H1 (cell line): ENCODE results near the gene CDC42EP3. TPM values are rescaled to one million over a fixed set of nuclear protein-coding genes. Genes with fewer than 3 reads are reported as not detected.

Experiments
- CTCF ChIA-PET: fragments of 300-600 bp; sonication (Branson Sonifier 250); formaldehyde crosslinking; loops from one replicate; lab custom pipeline; 2021; ENCODE audit not compliant: partially characterized antibody; lab: Charles Lee
- POLR2A ChIA-PET: fragments of 300-600 bp; sonication (Branson Sonifier 250); formaldehyde crosslinking; loops from one replicate; lab custom pipeline; 2021; ENCODE audit warnings: inconsistent platforms; ENCODE audit not compliant: partially characterized antibody; lab: Charles Lee
- DNase-seq, 2 experiments: peaks; one replicate each; pipeline versions ENCODE4 v3.0.0 to v3.0.0-alpha.2; 2010 to 2022; ENCODE audit warnings: low spot score in 2 of 2, low read depth in 1 of 2, mixed read lengths in 1 of 2
- FAIRE-seq: peaks from 2 replicates; lab custom pipeline; 2011; peaks lifted over from hg19 to GRCh38; lab: Jason Lieb, UNC
- H2AFZ ChIP-seq: 2 replicates; pipeline ENCODE4 v1.8.1; 2012; ENCODE audit warnings: low read length, inconsistent platforms
- H2AK5ac ChIP-seq: 2 replicates; pipeline ENCODE4 v1.6.1; 2013; ENCODE audit warnings: low read depth, low read length
- H2BK120ac ChIP-seq: replicated peaks from 2 replicates; pipeline ENCODE3; 2013; ENCODE audit warnings: low read depth, low read length, inconsistent platforms
- H2BK12ac ChIP-seq: 2 replicates; pipeline ENCODE4 v1.6.1; 2013; ENCODE audit warnings: low read depth, low read length
- H2BK15ac ChIP-seq: 2 replicates; pipeline ENCODE4 v1.6.1; 2013; ENCODE audit warnings: low read length
- H2BK20ac ChIP-seq: 2 replicates; pipeline ENCODE4 v1.6.1; 2013; ENCODE audit warnings: low read length
- H2BK5ac ChIP-seq: 2 replicates; pipeline ENCODE4 v1.6.1; 2013; ENCODE audit warnings: low read depth, low read length
- H3K14ac ChIP-seq: 2 replicates; pipeline ENCODE4 v1.6.1; 2013; ENCODE audit warnings: inconsistent platforms; ENCODE audit not compliant: insufficient read length
- H3K18ac ChIP-seq: 2 replicates; pipeline ENCODE4 v1.6.1; 2013; ENCODE audit warnings: low read length; ENCODE audit errors: extremely low read depth
- H3K23ac ChIP-seq: 2 replicates; pipeline ENCODE4 v1.6.1; 2013; ENCODE audit warnings: inconsistent platforms; ENCODE audit not compliant: insufficient read length
- H3K23me2 ChIP-seq: 2 replicates; pipeline ENCODE4 v1.6.1; 2013; ENCODE audit warnings: low read depth, low read length
- H3K27ac ChIP-seq: 2 replicates; pipeline ENCODE4 v1.6.1; 2011; ENCODE audit warnings: low read depth, low read length, inconsistent platforms
- H3K27me3 ChIP-seq, 4 experiments: replicated peaks in 1 of 4; 1 replicate in 1 of 4; 2 replicates in 3 of 4; pipeline versions ENCODE4 v1.6.1 to v1.8.1; 2011 to 2013; ENCODE audit warnings: low read length in 3 of 4, mild to moderate bottlenecking in 3 of 4, inconsistent platforms in 2 of 4, mixed read lengths in 2 of 4, moderate library complexity in 1 of 4; ENCODE audit not compliant: control insufficient read depth in 3 of 4, insufficient read depth in 3 of 4; ENCODE audit errors: extremely low read depth in 1 of 4
- H3K36me3 ChIP-seq, 4 experiments: 2 replicates each; pipeline versions ENCODE4 v1.6.1 to v1.8.1; 2011 to 2013; ENCODE audit warnings: mild to moderate bottlenecking in 4 of 4, low read length in 3 of 4, moderate library complexity in 2 of 4, control low read depth in 1 of 4, inconsistent platforms in 1 of 4; ENCODE audit not compliant: insufficient read depth in 4 of 4, control insufficient read depth in 2 of 4
- H3K4ac ChIP-seq: replicated peaks from 2 replicates; pipeline ENCODE3; 2013; ENCODE audit warnings: low read length, low read depth, mixed read lengths, inconsistent platforms; ENCODE audit not compliant: insufficient read length
- H3K4me1 ChIP-seq, 4 experiments: replicated peaks in 1 of 4; 1 replicate in 1 of 4; 2 replicates in 3 of 4; pipeline versions ENCODE4 v1.6.1 to v1.8.1; 2011 to 2013; ENCODE audit warnings: low read length in 3 of 4, inconsistent platforms in 2 of 4, mixed read lengths in 1 of 4; ENCODE audit not compliant: insufficient read depth in 4 of 4, control insufficient read depth in 3 of 4
- H3K4me2 ChIP-seq, 2 experiments: 2 replicates each; pipeline versions ENCODE4 v1.6.1 to v1.8.1; 2011 to 2013; ENCODE audit warnings: low read depth in 2 of 2, low read length in 2 of 2, control low read depth in 1 of 2, inconsistent platforms in 1 of 2, mild to moderate bottlenecking in 1 of 2; ENCODE audit not compliant: insufficient read depth in 1 of 2
- H3K4me3 ChIP-seq, 4 experiments: fragments of 200-600, 300-600 bp in 1 of 4; sonication (generic), shearing (Covaris generic), sonication (Bioruptor Twin) in 1 of 4; 2 replicates each; pipeline versions ENCODE4 v1.5.1 to v1.8.1; 2011 to 2016; ENCODE audit warnings: low read length in 4 of 4, low read depth in 3 of 4, control low read depth in 2 of 4, inconsistent platforms in 2 of 4, mild to moderate bottlenecking in 2 of 4, mixed read lengths in 1 of 4, moderate library complexity in 1 of 4; ENCODE audit not compliant: insufficient read depth in 2 of 4; ENCODE audit errors: extremely low read depth in 1 of 4
- H3K56ac ChIP-seq: replicated peaks from 2 replicates; pipeline ENCODE3; 2013; ENCODE audit warnings: low read depth, mild to moderate bottlenecking, mixed read lengths, low read length, inconsistent platforms; ENCODE audit not compliant: insufficient read length
- H3K79me1 ChIP-seq: 2 replicates; pipeline ENCODE4 v1.6.1; 2013; ENCODE audit warnings: low read depth, low read length, control low read depth
- H3K79me2 ChIP-seq, 2 experiments: 2 replicates each; pipeline versions ENCODE4 v1.6.1 to v1.8.1; 2012 to 2013; ENCODE audit warnings: low read length in 2 of 2, mild to moderate bottlenecking in 2 of 2, inconsistent platforms in 1 of 2; ENCODE audit not compliant: insufficient read depth in 2 of 2, control insufficient read depth in 1 of 2
- H3K9ac ChIP-seq, 4 experiments: replicated peaks in 1 of 4; 1 replicate in 1 of 4; 2 replicates in 3 of 4; pipeline versions ENCODE4 v1.6.1 to v1.8.1; 2011 to 2013; ENCODE audit warnings: low read depth in 3 of 4, low read length in 3 of 4, control low read depth in 2 of 4, mild to moderate bottlenecking in 2 of 4, moderate library complexity in 2 of 4, inconsistent platforms in 1 of 4; ENCODE audit errors: extremely low read depth in 1 of 4
- H3K9me3 ChIP-seq, 2 experiments: 2 replicates each; pipeline versions ENCODE4 v1.6.1 to v1.8.1; 2012 to 2013; ENCODE audit warnings: mild to moderate bottlenecking in 2 of 2, moderate library complexity in 2 of 2, control low read depth in 1 of 2, inconsistent platforms in 1 of 2, low read depth in 1 of 2, low read length in 1 of 2, mixed read lengths in 1 of 2; ENCODE audit not compliant: insufficient read depth in 2 of 2
- H4K20me1 ChIP-seq, 2 experiments: replicated peaks in 1 of 2; 2 replicates each; pipeline versions ENCODE3 to v1.8.1; 2011 to 2013; ENCODE audit warnings: inconsistent platforms in 2 of 2, low read length in 2 of 2, mild to moderate bottlenecking in 1 of 2; ENCODE audit not compliant: insufficient read depth in 2 of 2, control insufficient read depth in 1 of 2
- H4K5ac ChIP-seq: 2 replicates; pipeline ENCODE4 v1.6.1; 2013; ENCODE audit warnings: low read length, low read depth, mixed read lengths, inconsistent platforms; ENCODE audit not compliant: insufficient read length
- H4K8ac ChIP-seq: 2 replicates; pipeline ENCODE4 v1.8.0; 2013; ENCODE audit warnings: mild to moderate bottlenecking, moderate library complexity, low read length, inconsistent platforms; ENCODE audit not compliant: insufficient read depth; ENCODE audit errors: extremely low read depth
- H4K91ac ChIP-seq: replicated peaks from 2 replicates; pipeline ENCODE3; 2013; ENCODE audit warnings: low read length, mixed read lengths, inconsistent platforms; ENCODE audit not compliant: insufficient read length
- CTBP2 ChIP-seq: IDR thresholded peaks from 2 replicates; pipeline ENCODE4 v1.7.0; 2011; ENCODE audit warnings: borderline replicate concordance, mild to moderate bottlenecking, moderate library complexity, mixed read lengths, low read length; ENCODE audit not compliant: insufficient read depth, insufficient read length
- KDM4A ChIP-seq: IDR thresholded peaks from one replicate; pipeline ENCODE4 v1.7.1; 2012; ENCODE audit warnings: low read depth, mild to moderate bottlenecking, moderate library complexity, low read length, inconsistent platforms; ENCODE audit not compliant: severe bottlenecking
- SAP30 ChIP-seq: fragments of 300-600 bp; sonication (generic); IDR thresholded peaks from 2 replicates; pipeline ENCODE4 v1.7.1; 2012; ENCODE audit warnings: low read length, moderate library complexity, mild to moderate bottlenecking, inconsistent platforms; ENCODE audit not compliant: insufficient read depth, insufficient replicate concordance
- SRF ChIP-seq: IDR thresholded peaks from 2 replicates; pipeline ENCODE4 v1.6.1; 2011; ENCODE audit warnings: mild to moderate bottlenecking, low read depth, low read length, moderate library complexity
- WGBS, 2 experiments: shearing (Covaris generic) in 1 of 2; methylation state at CpG; one replicate each; pipeline versions ENCODE4 v1.1.6 to v1.1.7; 2013 to 2015; ENCODE audit warnings: low lambda C conversion rate in 2 of 2, mixed read lengths in 2 of 2, inconsistent platforms in 1 of 2, low coverage in 1 of 2, missing lambda C conversion rate in 1 of 2; ENCODE audit not compliant: insufficient replicate concordance in 2 of 2, insufficient coverage in 1 of 2, insufficient read length in 1 of 2; ENCODE audit errors: extremely low coverage in 1 of 2, missing lambda C conversion rate in 1 of 2; 5-methylcytosine and 5-hydroxymethylcytosine counted together
- polyA plus RNA-seq, 7 experiments: library from polyadenylated mRNA; depleted of rRNA in 3 of 7; stranded (reverse) in 5 of 7; unstranded in 2 of 7; fragments of >200 nt in 5 of 7; fragments of 200-250 nt in 2 of 7; gene quantifications; 1 replicate in 5 of 7; 2 replicates in 1 of 7; 4 replicates in 1 of 7; pipeline versions ENCODE4 v1.2.1 to v1.2.3, GENCODE V29; 2011 to 2013; ENCODE audit warnings: missing spikeins in 2 of 7, mixed read lengths in 2 of 7
- total RNA-seq: library from RNA; stranded (reverse); fragmentation: NEBNext Ultra II Directional; extraction: Animal tissue kit (Norgen Biotek cat#: 25700); gene quantifications from 2 replicates; pipeline ENCODE4 v1.2.1, GENCODE V29; 2021

The CDC42EP3 gene
- total and polyA plus RNA-seq, 2 of the 8 experiments (the other 6 are each of a cell fraction or from before 2014, with no cell fraction given), result 18.4 to 24.7 TPM

DNA sequence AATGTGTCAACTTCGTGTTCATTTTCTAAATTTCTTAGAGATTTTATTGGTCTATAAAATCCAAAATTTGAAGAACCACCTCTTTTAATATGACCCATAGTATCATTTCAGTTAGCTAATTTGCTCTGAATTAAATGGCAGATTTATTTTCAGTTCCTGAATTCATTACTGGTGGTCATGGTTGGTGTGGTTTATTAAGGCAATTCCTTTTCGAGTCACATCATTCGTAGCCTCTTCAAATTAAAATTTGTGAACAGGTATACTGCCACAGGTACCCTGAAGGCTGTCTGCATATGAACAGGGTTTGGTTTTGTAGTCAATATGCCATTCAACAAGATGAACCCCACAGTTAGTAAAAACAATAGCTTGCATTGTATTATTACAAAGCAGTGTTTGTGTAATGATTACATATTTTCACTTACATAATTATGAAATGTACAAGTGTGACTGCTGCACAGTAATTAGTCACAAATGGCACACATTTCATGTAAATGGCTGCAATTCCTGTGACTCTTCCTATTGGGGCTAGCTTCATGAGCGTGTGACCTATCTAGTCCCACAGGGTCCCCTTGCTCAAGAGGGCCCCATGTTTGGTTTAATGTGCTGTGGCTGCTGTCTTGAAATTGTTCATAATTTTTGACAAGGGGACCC is 48.9 kb downstream of the CDC42EP3 start:
- Histone ChIP-seq H4K20me1 (no peaks in the 10 kb centered on the region), H2BK120ac (no peak overlapping the region), H2AFZ (no peak overlapping the region), H2AK5ac (no peak overlapping the region), H3K56ac (no peak overlapping the region), H4K5ac (no peak overlapping the region), H2BK5ac (no peak overlapping the region), H3K9ac (no peak overlapping the region), H3K27me3 (no peaks in the 10 kb centered on the region; a peak in 1 of 7 replicates), H3K27ac (no peak overlapping the region), H2BK15ac (no peak overlapping the region), H3K9me3 (no peaks in the 10 kb centered on the region), H3K23ac (no peak overlapping the region), H3K4me2 (no peak overlapping the region), H4K8ac (no peak overlapping the region), H4K91ac (no peak overlapping the region), H3K18ac (no peak overlapping the region), H3K4ac (no peak overlapping the region), H3K4me1 (peaks cover 0 to 2% (median 0%) of the 10 kb centered on the region in 4 experiments; a peak in 1 of 7 replicates), H2BK12ac (no peak overlapping the region), H3K36me3 (no peaks in the 10 kb centered on the region), H3K14ac (no peak overlapping the region), H3K79me1 (no peaks in the 10 kb centered on the region), H3K4me3 (no peak overlapping the region), H2BK20ac (no peak overlapping the region), H3K23me2 (no peaks in the 10 kb centered on the region), H3K79me2 (no peaks in the 10 kb centered on the region)
- 87% methylated on average over 4 of the region's 4 CpGs; no CpG with 5 or more reads in 1 of the 2 experiments for WGBS, 2 experiments
- ChIA-PET POLR2A (no interaction called here), CTCF (interaction anchor here (1.0 to 1.9 kb wide), 5 partner anchors 16 to 226 kb away, joined by 3 to 5 read pairs (median 4); no protein-coding TSS in a partner anchor)
- DNase-seq, result no peak
- TF ChIP-seq CTBP2 (no peak), KDM4A (no peak), SRF (no peak), SAP30 (no peak)
- no peak for FAIRE-seq
